ENCODE measurements around the gene GPC5. TPM values are rescaled to one million over a fixed set of nuclear protein-coding genes. Genes with fewer than 3 reads are reported as not detected.

The GPC5 gene
- total and polyA plus RNA-seq, 2 of the 13 experiments (the other 11 are each of a cell fraction or from before 2014, with no cell fraction given) = 0.02 to 0.07 TPM

- ChIA-PET CTCF (ENCODE audit: low intra/inter-chr PET ratio, low total read pairs) (no interaction called here), POLR2A (no interaction called here)
- in situ Hi-C loops (cut with HindIII; ENCODE audit: extremely low pct_ligation_motif_present, low pct_unique_long_range_greater_than_20kb) = no loop called here
- Histone ChIP-seq H4K20me1 (ENCODE audit: insufficient read depth, low read length) (no peaks in the 10 kb centered on the region), H3K27me3 (ENCODE audit: control insufficient read depth in 1 of 2, insufficient read depth in 2 of 2, low read length in 2 of 2) (no peaks in the 10 kb centered on the region), H2AFZ (ENCODE audit: low read length) (no peak overlapping the region), H3K36me3 (replicated peaks in 1 of 2; ENCODE audit: control insufficient read depth in 1 of 2, insufficient read depth in 2 of 2, low read length in 2 of 2) (no peaks in the 10 kb centered on the region), H3K79me2 (ENCODE audit: insufficient read depth, low read length) (no peaks in the 10 kb centered on the region), H3K4me1 (ENCODE audit: insufficient read depth, low read length) (no peaks in the 10 kb centered on the region), H3K27ac (ENCODE audit: extremely low read length, insufficient read depth, low read length) (no peak overlapping the region), H3K9ac (ENCODE audit: insufficient read depth, low read depth, low read length) (no peak overlapping the region), H3K9me3 (ENCODE audit: low read length) (no peaks in the 10 kb centered on the region), H3K4me2 (ENCODE audit: low read depth, low read length) (no peak overlapping the region), H3K4me3 (replicated peaks in 1 of 3; ENCODE audit: insufficient read depth in 1 of 3, low read depth in 2 of 3, low read length in 3 of 3) (no peak overlapping the region)
- DNase-seq (ENCODE audit: low spot score) (no peak), FAIRE-seq (no peak), ATAC-seq (no peak)
- TF ChIP-seq KAT7 (CRISPR knock-in tag; IDR thresholded peaks at IDR 0.05; ENCODE audit: borderline replicate concordance) (no peak), NCOA2 (CRISPR knock-in tag; IDR thresholded peaks at IDR 0.05) (no peak), NFYC (CRISPR knock-in tag; IDR thresholded peaks at IDR 0.05) (no peak), ZNF225 (CRISPR knock-in tag; IDR thresholded peaks at IDR 0.05) (no peak), ZNF12 (CRISPR knock-in tag; IDR thresholded peaks at IDR 0.05) (no peak), ZNF503 (CRISPR knock-in tag; IDR thresholded peaks at IDR 0.05) (no peak), CREM (IDR thresholded peaks at IDR 0.05) (no peak), CREM (CRISPR knock-in tag; IDR thresholded peaks at IDR 0.05) (no peak), FOXC1 (CRISPR knock-in tag; IDR thresholded peaks at IDR 0.05; ENCODE audit: borderline replicate concordance) (no peak), KDM5B (CRISPR knock-in tag; IDR thresholded peaks at IDR 0.05; ENCODE audit: borderline replicate concordance) (no peak), FOXP4 (CRISPR knock-in tag; IDR thresholded peaks at IDR 0.05) (no peak), PPARG (CRISPR knock-in tag; conservative IDR thresholded peaks at IDR 0.05) (no peak), NFE2L1 (CRISPR knock-in tag; IDR thresholded peaks at IDR 0.05; ENCODE audit: borderline replicate concordance) (no peak), HDAC1 (CRISPR knock-in tag; IDR thresholded peaks at IDR 0.05) (no peak), TAF15 (IDR thresholded peaks at IDR 0.05; ENCODE audit: low read depth, low read length, poor library complexity, severe bottlenecking) (no peak), SMAD1 (CRISPR knock-in tag; IDR thresholded peaks at IDR 0.05; ENCODE audit: borderline replicate concordance, low read depth) (no peak), KMT2B (CRISPR knock-in tag; IDR thresholded peaks at IDR 0.05) (no peak), ZNF652 (CRISPR knock-in tag; IDR thresholded peaks at IDR 0.05; ENCODE audit: borderline replicate concordance, low read depth) (no peak)
- TF ChIP-seq, protein P1, sequence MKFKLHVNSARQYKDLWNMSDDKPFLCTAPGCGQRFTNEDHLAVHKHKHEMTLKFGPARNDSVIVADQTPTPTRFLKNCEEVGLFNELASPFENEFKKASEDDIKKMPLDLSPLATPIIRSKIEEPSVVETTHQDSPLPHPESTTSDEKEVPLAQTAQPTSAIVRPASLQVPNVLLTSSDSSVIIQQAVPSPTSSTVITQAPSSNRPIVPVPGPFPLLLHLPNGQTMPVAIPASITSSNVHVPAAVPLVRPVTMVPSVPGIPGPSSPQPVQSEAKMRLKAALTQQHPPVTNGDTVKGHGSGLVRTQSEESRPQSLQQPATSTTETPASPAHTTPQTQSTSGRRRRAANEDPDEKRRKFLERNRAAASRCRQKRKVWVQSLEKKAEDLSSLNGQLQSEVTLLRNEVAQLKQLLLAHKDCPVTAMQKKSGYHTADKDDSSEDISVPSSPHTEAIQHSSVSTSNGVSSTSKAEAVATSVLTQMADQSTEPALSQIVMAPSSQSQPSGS (CRISPR knock-in tag; IDR thresholded peaks at IDR 0.05) = no peak
- TF ChIP-seq, protein P2, sequence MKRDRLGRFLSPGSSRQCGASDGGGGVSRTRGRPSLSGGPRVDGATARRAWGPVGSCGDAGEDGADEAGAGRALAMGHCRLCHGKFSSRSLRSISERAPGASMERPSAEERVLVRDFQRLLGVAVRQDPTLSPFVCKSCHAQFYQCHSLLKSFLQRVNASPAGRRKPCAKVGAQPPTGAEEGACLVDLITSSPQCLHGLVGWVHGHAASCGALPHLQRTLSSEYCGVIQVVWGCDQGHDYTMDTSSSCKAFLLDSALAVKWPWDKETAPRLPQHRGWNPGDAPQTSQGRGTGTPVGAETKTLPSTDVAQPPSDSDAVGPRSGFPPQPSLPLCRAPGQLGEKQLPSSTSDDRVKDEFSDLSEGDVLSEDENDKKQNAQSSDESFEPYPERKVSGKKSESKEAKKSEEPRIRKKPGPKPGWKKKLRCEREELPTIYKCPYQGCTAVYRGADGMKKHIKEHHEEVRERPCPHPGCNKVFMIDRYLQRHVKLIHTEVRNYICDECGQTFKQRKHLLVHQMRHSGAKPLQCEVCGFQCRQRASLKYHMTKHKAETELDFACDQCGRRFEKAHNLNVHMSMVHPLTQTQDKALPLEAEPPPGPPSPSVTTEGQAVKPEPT (CRISPR knock-in tag; IDR thresholded peaks at IDR 0.05; ENCODE audit: low read depth) = no peak
- 28% methylated on average over 3 of the region's 3 CpGs for WGBS (ENCODE audit: low lambda C conversion rate)
- intact Hi-C loops (cut with micrococcal nuclease; ENCODE audit: unreplicated experiment) = no loop called here
- BruUV-seq (replicated peaks) = no TSS peak
Measured at GRCh38 chr13:92480387-92480786, 1082.0 kb downstream of the GPC5 start.

Measured in HepG2 (cell line).